T1000 (cell line): ENCODE results near the gene ARFRP1.

Source experiments
- DNase-seq: peaks from one replicate; lab custom pipeline; 2025; ENCODE audit warnings: mixed read lengths; lab: John Stamatoyannopoulos, UW

ARFRP1 gene

DNA sequence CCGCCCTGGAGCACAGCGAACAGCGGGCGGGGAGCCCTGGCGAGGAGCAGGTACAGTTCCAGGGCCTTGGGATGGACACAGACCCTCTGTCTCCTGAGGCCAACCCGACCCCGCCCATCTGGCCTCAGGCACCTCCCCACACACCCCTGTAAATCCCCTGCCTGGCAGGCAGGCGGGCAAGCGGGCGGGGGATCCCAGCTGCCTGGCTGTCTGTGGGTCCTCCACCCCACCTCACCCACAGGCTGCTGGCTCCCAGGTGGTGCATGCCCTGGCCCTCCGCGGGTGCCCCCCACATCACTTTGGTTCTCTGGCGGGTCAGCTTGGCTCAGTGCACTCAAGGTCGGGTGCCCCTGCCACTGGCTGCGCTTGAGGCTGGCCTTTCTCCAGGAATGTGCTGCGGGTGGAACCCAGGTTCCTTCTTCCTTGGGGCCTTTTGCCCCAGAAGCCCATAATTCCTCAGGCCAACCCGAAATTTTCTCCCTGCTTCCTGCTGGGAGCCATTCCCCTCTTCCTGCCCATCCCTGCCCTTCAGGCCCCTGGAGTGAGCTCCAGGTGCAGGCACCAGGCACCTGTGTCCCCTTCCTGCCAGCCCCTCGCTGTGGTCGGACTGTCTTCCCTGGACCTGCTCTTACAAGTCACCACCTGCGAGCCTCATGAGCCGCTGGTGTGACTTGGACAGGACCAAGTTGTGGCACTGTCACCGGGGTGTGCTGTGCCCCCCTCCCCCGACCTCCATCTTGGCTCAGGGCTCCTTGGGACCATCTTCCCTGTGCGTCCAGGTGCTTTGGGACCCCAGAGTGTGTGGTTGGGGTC is 16.7 kb downstream of the ARFRP1 start:
- no peak for DNase-seq

DNA sequence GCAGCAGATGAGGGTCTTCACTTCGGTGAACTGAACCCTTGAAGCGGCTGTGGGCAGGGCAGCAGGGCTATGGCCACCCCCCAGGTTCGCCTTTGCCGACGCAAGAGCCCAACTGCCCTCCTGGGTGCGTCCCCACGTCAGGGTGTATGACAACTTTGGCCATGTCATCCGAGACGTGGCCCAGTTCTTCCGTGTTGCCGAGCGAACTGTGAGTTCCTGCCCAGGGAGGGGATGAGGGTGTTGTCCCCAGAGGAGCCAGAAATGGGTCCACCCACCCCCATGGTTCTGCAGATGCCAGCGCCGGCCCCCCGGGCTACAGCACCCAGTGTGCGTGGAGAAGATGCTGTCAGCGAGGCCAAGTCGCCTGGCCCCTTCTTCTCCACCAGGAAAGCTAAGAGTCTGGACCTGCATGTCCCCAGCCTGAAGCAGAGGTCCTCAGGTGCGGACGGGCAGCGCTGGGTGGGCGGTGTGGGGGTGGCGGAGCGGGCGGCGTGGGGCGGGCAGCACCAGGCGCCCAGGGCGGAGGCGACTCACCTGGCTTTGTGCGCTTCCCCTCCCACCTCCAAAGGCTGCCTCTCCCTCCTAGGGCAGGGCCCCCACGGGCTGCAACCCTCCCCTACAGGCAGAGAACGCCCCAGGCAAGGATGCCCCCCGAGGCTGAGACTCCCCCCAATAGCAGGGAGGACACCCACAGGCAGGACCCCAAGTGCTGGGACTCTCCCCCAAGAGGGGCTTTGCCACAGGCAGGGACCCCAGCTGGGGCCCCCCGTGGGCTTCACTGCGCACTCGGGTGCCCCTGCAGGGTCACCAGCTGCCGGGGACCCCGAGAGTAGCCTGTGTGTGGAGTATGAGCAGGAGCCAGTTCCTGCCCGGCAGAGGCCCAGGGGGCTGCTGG is 17.5 kb downstream of the ARFRP1 start:
- no peak for DNase-seq

DNA sequence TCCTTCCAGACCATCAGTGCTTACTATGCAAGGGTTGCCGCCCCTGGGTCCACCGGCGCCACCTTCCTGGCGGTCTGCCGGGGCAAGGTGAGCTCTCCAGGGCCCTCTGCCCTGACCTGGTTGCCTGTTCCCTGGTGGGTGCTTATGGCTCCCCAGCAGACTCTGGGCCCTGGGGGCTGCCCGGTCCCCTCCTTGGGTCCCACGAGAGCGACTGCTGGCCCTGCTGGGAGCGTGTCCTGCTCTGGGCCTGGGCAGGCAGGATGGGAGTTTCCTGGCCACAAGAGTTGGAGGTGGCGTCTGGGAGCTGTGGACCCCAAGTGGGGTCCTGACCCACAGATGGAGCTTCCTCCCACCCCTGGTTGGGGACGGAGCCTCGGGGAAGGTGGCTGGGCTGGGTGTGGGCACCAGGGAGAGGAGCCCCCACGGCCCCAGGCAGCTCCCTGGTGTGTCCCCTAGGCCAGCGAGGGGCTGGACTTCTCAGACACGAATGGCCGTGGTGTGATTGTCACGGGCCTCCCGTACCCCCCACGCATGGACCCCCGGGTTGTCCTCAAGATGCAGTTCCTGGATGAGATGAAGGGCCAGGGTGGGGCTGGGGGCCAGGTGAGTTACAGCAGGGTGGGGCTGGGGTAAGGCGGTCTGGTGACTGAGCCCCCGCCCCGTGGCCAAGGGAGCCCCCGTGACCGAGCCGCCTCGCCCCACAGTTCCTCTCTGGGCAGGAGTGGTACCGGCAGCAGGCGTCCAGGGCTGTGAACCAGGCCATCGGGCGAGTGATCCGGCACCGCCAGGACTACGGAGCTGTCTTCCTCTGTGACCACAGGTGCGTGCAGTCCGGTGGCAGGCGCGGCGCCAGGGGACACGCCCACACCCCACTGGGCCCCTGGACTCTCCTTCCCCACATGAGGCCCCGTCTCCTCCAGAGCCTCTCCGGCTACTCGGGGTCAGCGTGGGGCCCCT is 18.5 kb downstream of the ARFRP1 start:
- no peak for DNase-seq

DNA sequence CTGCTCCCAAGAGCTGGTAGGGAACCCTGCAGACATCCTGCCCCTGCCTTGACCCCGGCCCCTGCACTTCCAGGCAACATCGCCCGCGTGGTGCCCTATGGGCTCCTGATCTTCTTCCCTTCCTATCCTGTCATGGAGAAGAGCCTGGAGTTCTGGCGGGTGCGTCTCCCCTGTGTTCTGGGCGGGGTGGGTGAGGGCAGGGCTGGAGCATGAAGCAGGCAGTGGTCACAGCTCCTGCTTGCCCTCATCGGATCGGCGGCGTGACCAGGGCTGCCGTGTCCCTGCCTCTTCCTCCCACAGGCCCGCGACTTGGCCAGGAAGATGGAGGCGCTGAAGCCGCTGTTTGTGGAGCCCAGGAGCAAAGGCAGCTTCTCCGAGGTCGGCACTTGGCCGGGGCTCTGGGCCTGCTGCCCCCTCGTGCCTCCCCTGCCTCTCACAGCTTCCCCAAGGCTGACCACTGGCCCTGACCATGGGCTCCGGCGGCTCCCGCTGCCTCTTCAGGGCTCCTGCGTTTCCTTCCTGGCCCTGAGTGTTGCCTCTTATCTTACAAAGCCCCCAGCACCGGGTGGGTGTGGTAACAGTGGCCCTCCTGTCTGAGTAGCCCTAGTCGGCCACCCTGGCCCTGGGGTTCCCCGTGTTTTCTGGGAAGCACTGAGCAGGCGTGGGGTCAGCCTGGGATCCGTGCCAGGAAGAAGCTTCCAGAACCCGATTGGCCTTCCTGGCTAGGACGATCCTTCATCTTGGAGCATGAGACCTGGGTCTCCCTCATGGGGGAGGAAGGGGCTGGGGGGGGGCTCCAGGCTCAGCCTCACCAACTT is 19.3 kb downstream of the ARFRP1 start:
- no peak for DNase-seq

DNA sequence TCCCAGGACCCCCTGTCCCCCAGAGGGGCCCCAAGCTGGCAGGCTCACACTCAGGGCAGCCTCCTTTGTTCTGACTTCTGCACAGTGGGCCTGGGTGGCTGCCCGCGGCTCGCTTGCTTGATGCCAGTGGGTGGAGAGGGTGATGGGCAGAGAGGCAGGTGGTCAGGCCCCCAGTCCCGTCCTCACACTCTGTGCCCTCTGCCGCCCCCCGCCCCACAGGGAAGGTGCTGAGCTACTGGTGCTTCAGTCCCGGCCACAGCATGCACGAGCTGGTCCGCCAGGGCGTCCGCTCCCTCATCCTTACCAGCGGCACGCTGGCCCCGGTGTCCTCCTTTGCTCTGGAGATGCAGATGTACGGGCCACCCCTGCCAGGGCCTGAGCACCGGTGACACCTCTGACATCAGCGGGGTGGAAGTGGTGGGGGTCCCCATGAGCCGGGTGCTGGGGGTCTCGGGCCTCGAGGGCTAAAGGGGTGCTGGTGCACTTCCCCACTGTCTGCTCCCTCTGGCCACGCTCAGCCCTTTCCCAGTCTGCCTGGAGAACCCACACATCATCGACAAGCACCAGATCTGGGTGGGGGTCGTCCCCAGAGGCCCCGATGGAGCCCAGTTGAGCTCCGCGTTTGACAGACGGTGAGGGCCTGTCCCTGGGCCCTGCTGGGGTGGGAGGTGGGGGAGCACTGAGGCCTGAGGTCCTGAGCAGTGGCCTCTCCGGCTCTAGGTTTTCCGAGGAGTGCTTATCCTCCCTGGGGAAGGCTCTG is 20.2 kb downstream of the ARFRP1 start:
- DNase-seq = no peak

DNA sequence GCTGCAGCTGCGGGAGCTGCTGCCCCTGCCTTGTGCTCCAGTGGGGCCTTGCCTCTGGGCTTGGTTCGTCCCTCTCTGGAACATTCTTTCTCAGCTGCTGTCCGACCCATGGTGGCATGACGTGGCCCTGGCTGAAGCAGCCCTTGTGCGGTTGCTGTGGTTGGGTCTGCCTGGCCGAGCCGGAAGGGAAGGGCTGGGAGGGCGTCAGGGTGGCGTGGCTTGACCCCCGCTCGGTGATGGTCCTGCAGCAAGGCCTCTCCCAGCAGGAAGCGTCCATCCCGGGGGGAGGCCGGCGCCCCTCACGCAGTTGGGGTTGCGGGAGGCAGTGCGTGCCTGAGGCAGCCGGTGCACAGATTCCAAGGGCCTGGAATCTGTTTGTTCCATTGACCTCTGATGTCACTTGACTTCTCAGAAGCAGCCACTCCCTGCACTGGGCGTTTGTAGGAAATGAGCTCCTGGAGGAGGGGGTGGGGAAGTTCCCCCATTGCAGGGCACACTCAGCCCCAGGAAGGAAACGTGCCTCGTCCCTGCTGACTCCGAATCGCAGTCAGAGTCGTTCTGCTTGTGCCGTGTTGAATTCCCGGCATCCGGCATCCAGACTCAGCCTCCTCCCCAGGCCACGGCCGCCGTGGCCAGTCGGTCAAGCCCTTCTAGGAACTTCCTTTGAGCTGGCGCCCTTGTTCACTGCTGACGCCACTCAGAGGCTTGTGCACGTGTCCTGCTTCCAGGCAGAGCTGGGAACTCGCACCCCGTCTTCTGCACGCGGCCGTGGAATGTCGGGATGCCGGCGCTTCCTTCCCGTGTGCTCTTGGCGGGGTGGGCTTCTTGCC is 21.1 kb downstream of the ARFRP1 start:
- DNase-seq = no peak

DNA sequence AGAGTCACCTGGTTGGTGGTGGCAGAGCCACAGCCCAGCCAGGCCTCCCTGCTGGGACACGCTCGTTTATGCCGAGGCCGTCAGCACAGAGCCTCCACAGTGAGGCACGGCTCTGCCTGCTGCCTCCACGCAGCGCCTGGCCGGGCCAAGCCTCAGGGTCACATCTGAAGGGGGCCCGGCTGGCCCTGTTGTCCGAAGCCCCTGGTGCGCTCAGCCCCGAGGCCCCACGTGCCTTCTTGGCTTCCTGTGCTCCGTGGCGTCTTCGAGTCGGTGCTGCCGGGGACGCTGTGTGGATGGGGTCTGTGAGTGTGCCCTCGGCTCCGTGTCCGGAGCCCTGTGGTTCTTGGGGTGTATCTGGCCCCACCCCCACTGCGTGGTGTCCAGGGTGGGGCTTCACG is 21.7 kb downstream of the ARFRP1 start:
- no peak for DNase-seq

DNA sequence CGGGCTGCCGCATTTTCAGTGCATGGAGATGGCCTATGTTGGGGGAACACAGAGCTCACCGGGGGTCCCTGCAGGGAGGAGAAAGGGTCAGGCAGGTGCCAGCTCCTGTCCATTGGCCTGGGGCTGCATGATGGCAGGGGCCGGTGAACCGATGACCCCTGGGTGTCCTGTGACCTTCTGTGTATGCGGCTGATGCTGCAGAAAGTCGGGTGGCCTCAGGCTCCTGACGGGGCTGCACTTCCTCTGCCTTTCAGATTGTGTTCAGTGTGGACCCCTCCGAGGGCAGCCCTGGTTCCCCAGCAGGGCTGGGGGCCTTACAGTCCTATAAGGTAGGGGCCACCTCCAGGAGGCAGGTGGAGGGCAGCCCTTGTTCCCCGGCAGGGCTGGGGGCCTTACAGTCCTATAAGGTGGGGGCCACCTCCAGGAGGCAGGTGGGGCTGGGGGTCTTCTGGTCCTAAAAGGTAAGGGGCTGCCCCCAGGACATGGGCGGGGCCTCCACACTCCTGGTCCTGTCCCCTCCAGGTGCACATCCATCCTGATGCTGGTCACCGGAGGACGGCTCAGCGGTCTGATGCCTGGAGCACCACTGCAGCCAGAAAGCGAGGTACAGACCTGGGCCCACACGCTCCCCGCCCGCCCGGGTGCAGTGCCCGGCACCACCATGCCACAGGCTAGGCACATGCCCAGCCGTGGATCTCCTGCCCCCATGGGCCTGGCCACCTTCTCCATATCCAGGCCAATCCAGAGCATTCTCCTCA is 22.3 kb downstream of the ARFRP1 start:
- no peak for DNase-seq

DNA sequence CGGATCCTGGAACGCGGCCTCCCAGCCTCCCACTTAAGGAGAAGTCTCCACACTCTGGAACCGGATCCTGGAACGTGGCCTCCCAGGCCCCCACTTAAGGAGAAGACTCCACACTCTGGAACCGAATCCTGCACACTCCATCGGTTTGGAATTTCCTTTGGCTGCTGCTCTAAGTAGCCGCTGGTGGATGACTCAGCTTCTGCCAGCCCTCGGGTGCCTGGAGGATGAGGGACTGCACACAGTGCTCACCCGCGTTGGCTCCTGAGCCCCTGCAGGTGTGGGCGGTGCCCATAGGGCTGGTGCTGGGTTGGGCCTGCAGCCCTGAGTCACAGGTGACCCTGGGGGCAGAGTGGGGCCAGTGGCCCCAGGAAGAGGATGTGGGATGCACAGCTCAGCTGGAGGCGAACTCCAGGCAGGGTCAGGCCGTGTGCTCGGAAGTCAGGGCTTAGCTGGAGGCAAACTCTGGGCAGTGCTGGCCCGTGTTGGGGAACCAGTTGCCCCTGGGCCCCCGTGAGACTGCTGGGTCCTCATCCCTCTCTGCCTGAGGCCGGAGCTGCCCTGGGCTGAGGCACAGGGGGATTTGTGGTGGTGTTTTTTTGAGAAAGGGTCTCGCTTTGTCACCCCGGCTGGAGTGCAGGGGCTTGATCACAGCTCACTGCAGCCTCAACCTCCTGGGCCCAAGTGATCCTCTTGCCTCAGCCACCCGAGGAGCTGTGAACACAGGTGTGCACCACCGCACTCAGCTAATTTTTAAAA is 25.2 kb downstream of the ARFRP1 start:
- DNase-seq = peak; percentile 86

DNA sequence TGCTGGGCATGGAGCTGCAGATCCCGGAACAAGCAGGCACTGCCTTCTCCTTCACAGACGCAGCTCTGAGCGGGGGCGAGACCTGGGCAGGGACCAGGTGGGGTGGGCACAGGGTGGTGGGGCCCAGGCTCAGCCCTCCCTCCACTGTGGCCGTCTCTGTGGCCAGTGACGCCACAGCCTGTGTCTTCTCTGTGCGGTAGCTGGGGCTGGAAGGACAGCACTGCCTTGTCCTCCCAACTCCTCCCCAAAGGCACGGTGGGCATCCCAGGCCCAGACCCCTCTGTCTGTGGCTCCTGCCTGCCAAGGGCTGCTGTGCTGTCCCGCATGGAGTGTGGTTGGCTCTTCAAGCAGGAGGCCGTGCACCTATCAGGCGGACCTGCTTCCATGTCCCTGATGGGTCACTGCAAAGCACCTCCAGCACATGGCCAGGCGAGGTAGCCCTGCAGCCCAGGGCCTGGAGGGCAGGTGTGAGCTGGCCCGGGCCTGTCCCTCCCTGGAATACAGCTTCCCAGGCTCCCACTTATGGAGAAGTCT is 26.1 kb downstream of the ARFRP1 start:
- DNase-seq = no peak

DNA sequence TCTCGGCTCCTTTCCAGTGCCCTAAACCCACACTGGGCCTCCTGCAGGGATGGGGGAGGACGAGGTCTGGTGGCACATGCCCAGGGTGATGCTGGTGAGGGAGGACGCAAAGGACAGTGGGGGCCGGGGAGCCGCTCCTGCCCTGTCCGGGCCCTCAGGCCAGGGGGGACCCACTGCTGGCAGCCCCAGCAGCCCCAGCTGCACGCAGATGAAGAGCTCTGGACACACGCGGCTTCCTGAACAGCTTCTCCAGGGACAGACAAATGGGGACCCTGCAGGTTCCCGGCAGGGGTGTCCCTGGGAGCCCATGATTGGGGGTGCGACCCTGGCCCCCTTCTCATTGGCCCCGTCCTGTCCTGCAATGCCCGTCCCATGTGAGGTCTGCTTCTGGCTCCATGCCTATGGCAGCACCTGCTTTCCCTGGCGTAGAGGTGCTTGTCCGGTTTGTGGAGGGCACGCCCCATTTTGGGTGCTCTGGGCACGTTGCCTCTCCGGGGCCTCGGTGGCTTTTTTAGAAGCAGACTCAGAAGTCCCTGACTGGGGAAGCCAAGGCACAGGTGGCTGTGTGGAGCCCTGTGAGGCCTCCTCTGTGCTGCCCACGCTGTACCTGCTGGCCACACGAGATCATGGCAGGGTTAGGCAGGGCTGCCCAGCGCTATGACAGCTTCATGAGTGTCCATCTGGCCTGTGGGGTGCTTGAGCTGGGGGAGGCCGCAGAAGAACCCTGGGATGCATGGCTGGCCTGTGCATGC is 26.7 kb downstream of the ARFRP1 start:
- DNase-seq = no peak

DNA sequence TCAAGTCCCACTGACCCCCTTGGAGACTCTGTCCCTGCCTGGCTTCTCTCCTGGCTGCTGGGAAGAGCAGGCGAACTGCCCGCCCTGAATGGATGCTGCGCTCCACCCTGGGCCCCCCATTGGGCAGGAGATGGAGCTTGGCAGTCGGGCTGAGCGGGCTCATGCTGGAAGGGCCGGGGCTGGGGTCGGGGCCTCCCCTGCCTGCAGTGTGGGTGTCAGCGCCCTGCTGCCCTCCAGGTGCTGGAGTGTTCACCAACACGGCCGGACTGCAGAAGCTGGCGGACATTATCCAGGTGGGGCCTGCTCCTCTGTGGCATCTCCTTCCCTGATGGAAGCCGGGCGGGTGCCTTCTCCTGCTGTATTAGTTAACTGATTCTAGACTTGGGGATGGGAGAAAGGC is 27.3 kb downstream of the ARFRP1 start:
- DNase-seq = no peak

DNA sequence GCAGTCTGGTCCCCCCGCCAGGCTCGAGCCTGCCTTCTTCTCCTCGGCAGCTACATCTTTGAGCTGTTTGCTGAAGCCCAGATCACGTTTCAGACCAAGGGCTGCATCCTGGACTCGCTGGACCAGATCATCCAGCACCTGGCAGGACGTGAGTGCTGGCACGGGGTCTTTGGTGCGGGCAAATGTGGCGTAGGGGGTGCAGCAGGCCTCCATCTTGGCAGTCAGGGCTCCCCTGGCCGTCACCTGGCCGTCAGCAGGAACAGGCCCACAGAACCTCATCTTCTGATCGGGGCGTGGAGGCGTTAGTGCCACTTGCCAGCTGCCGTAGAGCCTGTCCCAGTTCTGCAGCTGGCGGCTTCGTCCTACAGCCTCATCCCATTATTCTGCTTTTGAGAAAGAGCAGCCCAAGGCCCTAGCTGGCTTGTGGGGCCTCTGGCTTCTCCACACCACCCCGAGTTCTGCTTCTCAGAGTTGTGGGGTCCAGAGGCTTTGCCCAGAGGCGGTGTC is 27.9 kb downstream of the ARFRP1 start:
- DNase-seq = no peak

DNA sequence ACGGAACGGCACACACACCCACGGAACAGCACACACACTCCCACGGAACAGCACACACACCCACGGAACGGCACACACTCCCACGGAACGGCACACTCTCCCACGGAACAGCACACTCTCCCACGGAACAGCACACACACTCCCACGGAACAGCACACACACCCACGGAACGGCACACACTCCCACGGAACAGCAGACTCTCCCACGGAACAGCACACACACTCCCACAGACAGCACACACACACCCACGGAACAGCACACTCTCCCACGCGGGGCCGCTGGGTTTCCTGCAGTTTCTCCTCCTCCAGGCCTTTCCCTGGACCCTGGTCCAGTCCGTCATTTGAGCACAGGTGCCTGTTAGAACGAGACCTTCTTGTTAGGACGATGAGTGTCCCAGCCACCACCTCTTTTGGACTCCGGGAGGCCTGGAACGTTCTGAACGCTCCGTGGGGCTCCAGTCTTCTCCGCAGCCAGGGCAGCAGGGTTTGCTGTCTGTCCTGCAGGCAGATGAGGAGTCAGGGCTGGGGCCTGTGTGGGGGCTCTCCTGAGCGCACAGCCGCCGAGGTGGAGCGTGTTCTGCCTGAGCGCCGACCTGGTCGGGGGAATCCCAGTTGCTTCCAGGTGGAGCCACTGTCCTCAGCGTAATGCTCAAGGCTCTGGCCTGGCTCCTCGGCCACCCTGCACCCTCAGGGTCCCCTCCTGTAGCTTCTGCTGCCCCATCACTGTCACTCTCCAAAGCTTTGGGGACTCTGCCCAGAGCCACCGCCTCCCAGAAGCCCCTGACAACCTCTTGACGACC is 28.9 kb downstream of the ARFRP1 start:
- DNase-seq = no peak

DNA sequence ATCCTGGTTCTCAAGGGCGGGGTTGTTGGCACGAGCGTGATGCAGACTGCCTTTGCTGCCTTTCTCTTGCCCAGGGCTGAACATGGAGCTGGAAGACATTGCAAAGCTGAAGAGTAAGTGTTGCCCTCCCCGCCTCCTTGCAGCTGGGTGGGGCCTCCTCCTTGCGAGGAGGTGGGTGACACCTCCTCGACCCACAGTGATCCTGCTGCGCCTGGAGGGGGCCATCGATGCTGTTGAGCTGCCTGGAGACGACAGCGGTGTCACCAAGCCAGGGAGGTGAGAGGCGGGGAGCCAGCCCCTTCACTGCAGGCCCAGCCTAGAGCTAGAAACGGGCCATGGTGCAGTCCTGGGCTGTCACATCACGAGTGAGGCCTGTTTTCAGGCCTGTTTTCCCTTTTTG is 29.7 kb downstream of the ARFRP1 start:
- DNase-seq = no peak
